Nephron (organoid): Measurements from ENCODE around the gene IGF1R.

Experiments
- H3K27ac Mint-ChIP-seq, 3 experiments: 2 replicates each; pipeline ENCODE4 v1.8.0; 2020; ENCODE audit warnings: mixed read lengths in 3 of 3, mild to moderate bottlenecking in 2 of 3, moderate library complexity in 1 of 3
- H3K27me3 Mint-ChIP-seq: 2 replicates; pipeline ENCODE4 v1.8.0; 2021; ENCODE audit warnings: low read depth, mild to moderate bottlenecking, moderate library complexity, mixed read lengths
- H3K36me3 Mint-ChIP-seq: 2 replicates; pipeline ENCODE4 v1.8.0; 2020; ENCODE audit warnings: low read depth, mixed read lengths
- H3K4me1 Mint-ChIP-seq: 2 replicates; pipeline ENCODE4 v1.8.0; 2020; ENCODE audit warnings: mixed read lengths
- H3K4me3 Mint-ChIP-seq, 3 experiments: 2 replicates each; pipeline ENCODE4 v1.8.0; 2020; ENCODE audit warnings: mild to moderate bottlenecking in 3 of 3, mixed read lengths in 3 of 3, moderate library complexity in 2 of 3
- H3K9me3 Mint-ChIP-seq: 2 replicates; pipeline ENCODE4 v1.8.0; 2020; ENCODE audit warnings: mixed read lengths
- TF ChIP-seq, protein P1 (sequence below), 3 experiments: fragments of 200-600 bp; sonication (generic); IDR thresholded peaks; one replicate each; pipeline ENCODE4 v1.5.0; 2021; ENCODE audit warnings: antibody characterized with exemption in 3 of 3; ENCODE audit not compliant: unreplicated experiment in 3 of 3

The IGF1R gene

GRCh38 chr15:98686983-98687382 is 38.6 kb downstream of the IGF1R start:
- H3K36me3 Mint-ChIP-seq, result no peaks in the 10 kb centered on the region
- H3K27ac Mint-ChIP-seq, result no peak overlapping the region
- H3K4me1 Mint-ChIP-seq, result peaks cover 62% of the 10 kb centered on the region
- H3K9me3 Mint-ChIP-seq, result no peaks in the 10 kb centered on the region
- no peak overlapping the region for H3K4me3 Mint-ChIP-seq
- TF ChIP-seq, protein P1, sequence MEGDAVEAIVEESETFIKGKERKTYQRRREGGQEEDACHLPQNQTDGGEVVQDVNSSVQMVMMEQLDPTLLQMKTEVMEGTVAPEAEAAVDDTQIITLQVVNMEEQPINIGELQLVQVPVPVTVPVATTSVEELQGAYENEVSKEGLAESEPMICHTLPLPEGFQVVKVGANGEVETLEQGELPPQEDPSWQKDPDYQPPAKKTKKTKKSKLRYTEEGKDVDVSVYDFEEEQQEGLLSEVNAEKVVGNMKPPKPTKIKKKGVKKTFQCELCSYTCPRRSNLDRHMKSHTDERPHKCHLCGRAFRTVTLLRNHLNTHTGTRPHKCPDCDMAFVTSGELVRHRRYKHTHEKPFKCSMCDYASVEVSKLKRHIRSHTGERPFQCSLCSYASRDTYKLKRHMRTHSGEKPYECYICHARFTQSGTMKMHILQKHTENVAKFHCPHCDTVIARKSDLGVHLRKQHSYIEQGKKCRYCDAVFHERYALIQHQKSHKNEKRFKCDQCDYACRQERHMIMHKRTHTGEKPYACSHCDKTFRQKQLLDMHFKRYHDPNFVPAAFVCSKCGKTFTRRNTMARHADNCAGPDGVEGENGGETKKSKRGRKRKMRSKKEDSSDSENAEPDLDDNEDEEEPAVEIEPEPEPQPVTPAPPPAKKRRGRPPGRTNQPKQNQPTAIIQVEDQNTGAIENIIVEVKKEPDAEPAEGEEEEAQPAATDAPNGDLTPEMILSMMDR (IDR thresholded peaks at IDR 0.05; ENCODE audit: unreplicated experiment in 3 of 3), result no peak
- no peaks in the 10 kb centered on the region for H3K27me3 Mint-ChIP-seq

GRCh38 chr15:98689431-98689861 is 41.1 kb downstream of the IGF1R start:
- no peak overlapping the region for H3K4me3 Mint-ChIP-seq
- H3K4me1 Mint-ChIP-seq, result peaks cover 51% of the 10 kb centered on the region
- H3K27me3 Mint-ChIP-seq, result no peaks in the 10 kb centered on the region
- H3K36me3 Mint-ChIP-seq, result no peaks in the 10 kb centered on the region
- H3K9me3 Mint-ChIP-seq, result no peaks in the 10 kb centered on the region
- TF ChIP-seq, protein P1 (IDR thresholded peaks at IDR 0.05; ENCODE audit: unreplicated experiment in 3 of 3), result no peak
- no peak overlapping the region for H3K27ac Mint-ChIP-seq

GRCh38 chr15:98690272-98690950 is 42.1 kb downstream of the IGF1R start:
- Mint-ChIP-seq H3K27me3 (no peaks in the 10 kb centered on the region), H3K9me3 (no peaks in the 10 kb centered on the region), H3K4me3 (no peak overlapping the region), H3K27ac (no peak overlapping the region), H3K4me1 (peaks cover 53% of the 10 kb centered on the region), H3K36me3 (no peaks in the 10 kb centered on the region)
- TF ChIP-seq, protein P1 (IDR thresholded peaks at IDR 0.05; ENCODE audit: unreplicated experiment in 3 of 3), result no peak

DNA sequence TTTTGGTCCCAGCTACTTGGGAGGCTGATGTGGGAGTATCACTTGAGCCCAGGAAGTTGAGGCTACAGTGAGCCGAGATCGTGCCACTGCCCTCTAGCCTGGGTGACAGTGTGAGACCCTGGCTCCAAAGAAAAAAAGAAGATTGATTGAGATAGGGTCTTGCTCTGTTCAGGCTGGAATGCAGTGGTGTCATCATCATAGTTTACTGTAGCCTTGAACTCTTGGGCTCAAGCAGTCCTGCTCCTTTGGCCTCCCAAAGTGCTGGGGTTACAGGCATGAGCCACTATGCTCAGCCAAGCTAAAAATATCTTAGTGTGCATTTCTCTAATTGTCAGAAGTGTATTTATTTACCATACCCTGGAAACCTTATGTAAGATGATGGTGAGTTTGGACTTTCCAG is 43.9 kb downstream of the IGF1R start:
- Mint-ChIP-seq H3K27me3 (no peaks in the 10 kb centered on the region), H3K4me1 (peaks cover 49% of the 10 kb centered on the region), H3K27ac (no peak overlapping the region), H3K4me3 (no peak overlapping the region), H3K9me3 (no peaks in the 10 kb centered on the region), H3K36me3 (peaks cover 4% of the 10 kb centered on the region)
- TF ChIP-seq, protein P1 (IDR thresholded peaks at IDR 0.05; ENCODE audit: unreplicated experiment in 3 of 3), result no peak

GRCh38 chr15:98694161-98694560 is 45.8 kb downstream of the IGF1R start:
- no peak overlapping the region for H3K4me3 Mint-ChIP-seq
- H3K27ac Mint-ChIP-seq, result no peak overlapping the region
- TF ChIP-seq, protein P1 (IDR thresholded peaks at IDR 0.05; ENCODE audit: unreplicated experiment in 3 of 3), result no peak
- no peaks in the 10 kb centered on the region for H3K27me3 Mint-ChIP-seq
- no peaks in the 10 kb centered on the region for H3K9me3 Mint-ChIP-seq
- H3K4me1 Mint-ChIP-seq, result peaks cover 41% of the 10 kb centered on the region
- H3K36me3 Mint-ChIP-seq, result peaks cover 7% of the 10 kb centered on the region

DNA sequence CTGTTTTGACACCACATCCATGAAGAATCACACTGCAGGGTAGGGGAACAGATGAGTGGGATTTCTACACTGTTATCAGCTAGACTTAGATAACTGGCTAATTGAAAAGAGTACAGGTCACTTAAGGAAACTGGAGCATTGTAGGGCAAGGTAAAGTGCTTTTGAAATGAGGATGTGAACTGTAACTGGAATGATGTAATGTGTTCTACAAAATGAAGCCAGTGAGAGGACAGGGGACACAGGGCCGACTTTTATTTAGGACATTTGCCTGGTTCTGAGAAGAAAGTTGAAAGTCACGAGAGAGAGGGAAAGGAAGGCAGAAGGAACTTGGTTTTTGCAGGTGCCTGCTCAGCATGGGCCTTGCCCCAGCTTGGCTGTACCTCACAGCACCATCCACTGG is 50.5 kb downstream of the IGF1R start:
- H3K36me3 Mint-ChIP-seq, result peaks cover 7% of the 10 kb centered on the region
- peak overlapping the region in 1 of 3 experiments; percentile 2 for H3K27ac Mint-ChIP-seq
- H3K27me3 Mint-ChIP-seq, result no peaks in the 10 kb centered on the region
- H3K4me3 Mint-ChIP-seq, result no peak overlapping the region
- TF ChIP-seq, protein P1 (IDR thresholded peaks at IDR 0.05; ENCODE audit: unreplicated experiment in 3 of 3), result no peak
- H3K9me3 Mint-ChIP-seq, result no peaks in the 10 kb centered on the region
- H3K4me1 Mint-ChIP-seq, result peaks cover 58% of the 10 kb centered on the region
